Measurements from ENCODE around the gene ACTR1B. TPM values are rescaled to one million over a fixed set of nuclear protein-coding genes. Genes with fewer than 3 reads are reported as not detected.
A peak's percentile ranks its signal among the peaks of the same experiment; 100 is the strongest.
"Not testable (repeated sequence)": the region's sequence is repeated elsewhere in the genome, so short reads cannot be mapped to it uniquely, and the experiment has no call there.

The ACTR1B gene
- total RNA-seq, 1 donor from 2014 or later: 42.9 TPM

GRCh38 chr2:97645695-97646629 lies 17.9 kb downstream of the ACTR1B start, which contains the start of gene COX5B:
COX5B (plus strand) TSS chr2:97646062; CDS start chr2:97646087, 25 bp downstream.
- H3K4me1 Mint-ChIP-seq: peaks cover 12% of the 10 kb centered on the region
- no peaks in the 10 kb centered on the region for H3K9me3 Mint-ChIP-seq
- H4K20me1 ChIP-seq (ENCODE audit: low read depth): peaks cover 6% of the 10 kb centered on the region
- TF ChIP-seq CTCF (IDR thresholded peaks at IDR 0.05) (no peak), EZH2phosphoT487 (IDR thresholded peaks at IDR 0.05) (no peak), EZH2 (IDR thresholded peaks at IDR 0.05) (no peak)
- H3K79me2 ChIP-seq (ENCODE audit: low read depth): peaks cover 15% of the 10 kb centered on the region
- H3F3A ChIP-seq (ENCODE audit: low read depth): peaks cover 8% of the 10 kb centered on the region
- H3K27ac Mint-ChIP-seq: peak within 1 kb of the TSS; percentile 99
- peak; percentile 99 for DNase-seq (ENCODE audit: low spot score)
- H3K4me3 Mint-ChIP-seq: peak within 1 kb of the TSS; percentile 97
- H3K4me3 ChIP-seq: peak within 1 kb of the TSS; percentile 92
- peaks cover 9% of the 10 kb centered on the region for H3K36me3 ChIP-seq
- H3K4me1 ChIP-seq: peaks cover 9% of the 10 kb centered on the region
- peak within 1 kb of the TSS; percentile 84 for H3K4me2 ChIP-seq
- peak within 1 kb of the TSS; percentile 5 for H3K27ac ChIP-seq
- H3K9me3 ChIP-seq (ENCODE audit: low read depth): no peaks in the 10 kb centered on the region
- H3K27me3 ChIP-seq: no peaks in the 10 kb centered on the region
- H3K36me3 Mint-ChIP-seq: peaks cover 23% of the 10 kb centered on the region
- H3K27me3 Mint-ChIP-seq (ENCODE audit: insufficient read depth, low read depth): peaks cover 3% of the 10 kb centered on the region
- H2AFZ ChIP-seq (replicated peaks): peak within 1 kb of the TSS; percentile 80
- peak within 1 kb of the TSS; percentile 80 for H3K9ac ChIP-seq

GRCh38 chr2:97645112-97645694 lies 18.6 kb downstream of the ACTR1B start:
- peak overlapping the region; percentile 5 for H3K27ac ChIP-seq
- peaks cover 6% of the 10 kb centered on the region for H4K20me1 ChIP-seq (ENCODE audit: low read depth)
- H3K4me1 ChIP-seq: peaks cover 9% of the 10 kb centered on the region
- no peaks in the 10 kb centered on the region for H3F3A ChIP-seq (ENCODE audit: low read depth)
- peaks cover 15% of the 10 kb centered on the region for H3K79me2 ChIP-seq (ENCODE audit: low read depth)
- H3K9ac ChIP-seq: no peak overlapping the region
- H3K27me3 Mint-ChIP-seq (ENCODE audit: insufficient read depth, low read depth): peaks cover 3% of the 10 kb centered on the region
- no peaks in the 10 kb centered on the region for H3K27me3 ChIP-seq
- peak overlapping the region; percentile 92 for H3K4me3 ChIP-seq
- H3K36me3 ChIP-seq: peaks cover 9% of the 10 kb centered on the region
- peak overlapping the region; percentile 99 for H3K27ac Mint-ChIP-seq
- H3K9me3 Mint-ChIP-seq: no peaks in the 10 kb centered on the region
- H3K4me1 Mint-ChIP-seq: peaks cover 13% of the 10 kb centered on the region
- TF ChIP-seq EZH2 (IDR thresholded peaks at IDR 0.05): no peak
- TF ChIP-seq EZH2phosphoT487 (IDR thresholded peaks at IDR 0.05): peak; percentile 34
- H3K4me2 ChIP-seq: peak overlapping the region; percentile 84
- no peaks in the 10 kb centered on the region for H3K9me3 ChIP-seq (ENCODE audit: low read depth)
- peaks cover 19% of the 10 kb centered on the region for H3K36me3 Mint-ChIP-seq
- peak; percentile 43 for DNase-seq (ENCODE audit: low spot score)
- peak overlapping the region; percentile 80 for H2AFZ ChIP-seq (replicated peaks)
- H3K4me3 Mint-ChIP-seq: peak overlapping the region; percentile 97

- Histone ChIP-seq H3K9me3 (ENCODE audit: low read depth) (no peaks in the 10 kb centered on the region), H3K4me2 (no peak overlapping the region), H2AFZ (replicated peaks) (no peak overlapping the region), H3F3A (ENCODE audit: low read depth) (no peaks in the 10 kb centered on the region), H3K27ac (no peak overlapping the region), H4K20me1 (ENCODE audit: low read depth) (peaks cover 6% of the 10 kb centered on the region), H3K36me3 (peaks cover 9% of the 10 kb centered on the region), H3K4me3 (no peak overlapping the region), H3K27me3 (no peaks in the 10 kb centered on the region), H3K4me1 (peaks cover 12% of the 10 kb centered on the region), H3K79me2 (ENCODE audit: low read depth) (peaks cover 15% of the 10 kb centered on the region), H3K9ac (no peak overlapping the region)
- H3K9me3 Mint-ChIP-seq: no peaks in the 10 kb centered on the region
- peak overlapping the region; percentile 53 for H3K27ac Mint-ChIP-seq
- H3K27me3 Mint-ChIP-seq (ENCODE audit: insufficient read depth, low read depth): peaks cover 3% of the 10 kb centered on the region
- DNase-seq (ENCODE audit: low spot score): no peak
- peaks cover 13% of the 10 kb centered on the region for H3K36me3 Mint-ChIP-seq
- peak overlapping the region; percentile 50 for H3K4me3 Mint-ChIP-seq
- peaks cover 21% of the 10 kb centered on the region for H3K4me1 Mint-ChIP-seq
- TF ChIP-seq CTCF (IDR thresholded peaks at IDR 0.05): no peak
- TF ChIP-seq EZH2 (IDR thresholded peaks at IDR 0.05): no peak
- no peak for TF ChIP-seq EZH2phosphoT487 (IDR thresholded peaks at IDR 0.05)
These were observed 19.7 kb downstream of the ACTR1B start for GRCh38 chr2:97644023-97644717.

- not testable (repeated sequence) for H4K20me1 ChIP-seq (ENCODE audit: low read depth); H3K27me3 ChIP-seq; H3K9me3 ChIP-seq (ENCODE audit: low read depth); H3K27ac Mint-ChIP-seq; H3K79me2 ChIP-seq (ENCODE audit: low read depth); H3K36me3 Mint-ChIP-seq; H3K4me3 Mint-ChIP-seq; H3F3A ChIP-seq (ENCODE audit: low read depth); H2AFZ ChIP-seq (replicated peaks); DNase-seq (ENCODE audit: low spot score); H3K27ac ChIP-seq; H3K4me3 ChIP-seq; H3K36me3 ChIP-seq; H3K4me2 ChIP-seq; H3K9ac ChIP-seq; H3K9me3 Mint-ChIP-seq; H3K27me3 Mint-ChIP-seq (ENCODE audit: insufficient read depth, low read depth); H3K4me1 Mint-ChIP-seq; H3K4me1 ChIP-seq
These were observed 37.8 kb downstream of the ACTR1B start for GRCh38 chr2:97626049-97626430.

GRCh38 chr2:97625354-97626048 lies 38.3 kb downstream of the ACTR1B start:
- H3K27ac Mint-ChIP-seq; DNase-seq (ENCODE audit: low spot score); H3K9me3 Mint-ChIP-seq; H3K36me3 ChIP-seq; H3K4me1 Mint-ChIP-seq; H3K4me3 Mint-ChIP-seq; H3K27me3 ChIP-seq; H3K4me3 ChIP-seq; H3K27ac ChIP-seq; H3K79me2 ChIP-seq (ENCODE audit: low read depth); H3K4me1 ChIP-seq; H2AFZ ChIP-seq (replicated peaks); H3K27me3 Mint-ChIP-seq (ENCODE audit: insufficient read depth, low read depth); H3K4me2 ChIP-seq; H3K36me3 Mint-ChIP-seq; H3K9ac ChIP-seq; H3K9me3 ChIP-seq (ENCODE audit: low read depth); H4K20me1 ChIP-seq (ENCODE audit: low read depth); H3F3A ChIP-seq (ENCODE audit: low read depth): not testable (repeated sequence)

Data from neural progenitor cell (in vitro differentiated cells).